ENCODE data around the gene ZNF24. TPM values are rescaled to one million over a fixed set of nuclear protein-coding genes. Genes with fewer than 3 reads are reported as not detected.

The ZNF24 gene
- total and polyA plus RNA-seq, 2 experiments from 2014 or later = 52.4 to 75.2 TPM

DNA sequence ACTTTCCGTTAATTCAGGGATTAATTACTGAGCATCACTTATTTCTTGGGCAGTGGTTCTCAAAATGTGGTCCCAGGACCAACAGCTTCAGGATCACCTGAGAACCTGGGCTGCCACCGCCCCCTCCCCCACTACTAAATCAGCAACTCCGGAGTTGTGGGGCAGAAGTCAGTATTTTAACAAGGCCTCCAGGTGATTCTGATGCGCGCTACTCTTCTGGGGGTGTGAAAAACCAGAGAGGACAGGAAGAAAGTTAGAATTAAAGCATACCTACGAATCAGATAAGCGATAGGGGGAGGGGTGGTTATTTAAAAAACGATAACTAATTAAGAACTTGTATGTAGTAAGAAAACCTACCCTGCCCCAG, 54.5 kb downstream of the ZNF24 start:
- Histone ChIP-seq H3K36me3 (ENCODE audit: insufficient read depth) (no peaks in the 10 kb centered on the region; the same call in 1 of the 2 replicates), H3K27ac (ENCODE audit: low read depth) (peak overlapping the region; percentile 98), H3F3A (replicated peaks; ENCODE audit: low read depth) (peaks cover 8% of the 10 kb centered on the region; the same call in 1 of the 2 replicates), H3K4me2 (peak overlapping the region; percentile 87), H3K9me2 (ENCODE audit: insufficient read depth) (0 out of 2 replicates have a peak, but pooled peaks cover 5% of the 10 kb centered on the region), H3K27me3 (ENCODE audit: insufficient read depth) (no peaks in the 10 kb centered on the region), H3K79me2 (replicated peaks; ENCODE audit: insufficient read depth) (peaks cover 81% of the 10 kb centered on the region), H3K4me3 (peak overlapping the region; percentile 81), H4K20me1 (replicated peaks; ENCODE audit: insufficient read depth) (no peaks in the 10 kb centered on the region; the same call in 1 of the 2 replicates), H3K4me1 (ENCODE audit: insufficient read depth) (peaks cover 13% of the 10 kb centered on the region), H2AFZ (peak overlapping the region; percentile 88)
- peaks cover 25% of the 10 kb centered on the region for H3K9me3 Mint-ChIP-seq
- TF ChIP-seq ZNF331 (CRISPR knock-in tag; IDR thresholded peaks at IDR 0.05; ENCODE audit: low read depth) = no peak
- no peak for TF ChIP-seq ZNF114 (CRISPR knock-in tag; IDR thresholded peaks at IDR 0.05)
- no peak for TF ChIP-seq POLR2AphosphoS5 (IDR thresholded peaks at IDR 0.05; ENCODE audit: low read depth)
- TF ChIP-seq CTCF (conservative IDR thresholded peaks at IDR 0.05; ENCODE audit: low read depth in 2 of 2) = no peak
- peak overlapping the region; percentile 97 for H3K27ac Mint-ChIP-seq
- H3K4me3 Mint-ChIP-seq = peak overlapping the region; percentile 97
- H3K4me1 Mint-ChIP-seq = peaks cover 14% of the 10 kb centered on the region
- DNase-seq (ENCODE audit: low spot score) = peak; percentile 51
- H3K27me3 Mint-ChIP-seq (ENCODE audit: insufficient read depth, low read depth, poor library complexity) = peaks cover 11% of the 10 kb centered on the region
- peaks cover 40% of the 10 kb centered on the region; the same call in 2 of the 3 replicates for H3K36me3 Mint-ChIP-seq (ENCODE audit: low read depth)
- peak; percentile 66 for ATAC-seq

GRCh38 chr18:35289293-35289692, 54.9 kb downstream of the ZNF24 start:
- H3K9me3 Mint-ChIP-seq = peaks cover 26% of the 10 kb centered on the region
- H3K27ac Mint-ChIP-seq = peak overlapping the region; percentile 97
- H3K4me3 Mint-ChIP-seq = peak overlapping the region; percentile 97
- peak overlapping the region; percentile 88 for H2AFZ ChIP-seq
- H3K36me3 Mint-ChIP-seq (ENCODE audit: low read depth) = peaks cover 42% of the 10 kb centered on the region; the same call in 2 of the 3 replicates
- no peaks in the 10 kb centered on the region for H3K27me3 ChIP-seq (ENCODE audit: insufficient read depth)
- DNase-seq (ENCODE audit: low spot score) = no peak
- no peaks in the 10 kb centered on the region; the same call in 1 of the 2 replicates for H4K20me1 ChIP-seq (replicated peaks; ENCODE audit: insufficient read depth)
- H3K4me1 ChIP-seq (ENCODE audit: insufficient read depth) = peaks cover 13% of the 10 kb centered on the region
- peaks cover 14% of the 10 kb centered on the region for H3K4me1 Mint-ChIP-seq
- H3K27ac ChIP-seq (ENCODE audit: low read depth) = peak overlapping the region; percentile 98
- no peak; the same call in 2 of the 3 replicates for ATAC-seq
- 0 out of 2 replicates have a peak, but pooled peaks cover 5% of the 10 kb centered on the region for H3K9me2 ChIP-seq (ENCODE audit: insufficient read depth)
- H3K27me3 Mint-ChIP-seq (ENCODE audit: insufficient read depth, low read depth, poor library complexity) = peaks cover 11% of the 10 kb centered on the region
- peak overlapping the region; percentile 87 for H3K4me2 ChIP-seq
- peaks cover 82% of the 10 kb centered on the region for H3K79me2 ChIP-seq (replicated peaks; ENCODE audit: insufficient read depth)
- peak overlapping the region; percentile 81 for H3K4me3 ChIP-seq
- H3F3A ChIP-seq (replicated peaks; ENCODE audit: low read depth) = peaks cover 8% of the 10 kb centered on the region; the same call in 1 of the 2 replicates
- H3K36me3 ChIP-seq (ENCODE audit: insufficient read depth) = no peaks in the 10 kb centered on the region; the same call in 1 of the 2 replicates
- no peak for TF ChIP-seq NANOG (IDR thresholded peaks at IDR 0.05; ENCODE audit: borderline replicate concordance)
- TF ChIP-seq JUNB (IDR thresholded peaks at IDR 0.05; ENCODE audit: unreplicated experiment) = no peak
- no peak for TF ChIP-seq POLR2AphosphoS5 (IDR thresholded peaks at IDR 0.05; ENCODE audit: low read depth)
- TF ChIP-seq CTCF (conservative IDR thresholded peaks at IDR 0.05; ENCODE audit: low read depth in 2 of 2) = no peak
- no peak for TF ChIP-seq ETS1 (IDR thresholded peaks at IDR 0.05)
- TF ChIP-seq ZNF462 (CRISPR knock-in tag; IDR thresholded peaks at IDR 0.05) = no peak
- no peak for TF ChIP-seq EZH2 (IDR thresholded peaks at IDR 0.05; ENCODE audit: low read depth, unreplicated experiment)
- no peak for TF ChIP-seq EZH2phosphoT487 (IDR thresholded peaks at IDR 0.05; ENCODE audit: unreplicated experiment)
